ENCODE measurements around the gene PLEK2.

DNA sequence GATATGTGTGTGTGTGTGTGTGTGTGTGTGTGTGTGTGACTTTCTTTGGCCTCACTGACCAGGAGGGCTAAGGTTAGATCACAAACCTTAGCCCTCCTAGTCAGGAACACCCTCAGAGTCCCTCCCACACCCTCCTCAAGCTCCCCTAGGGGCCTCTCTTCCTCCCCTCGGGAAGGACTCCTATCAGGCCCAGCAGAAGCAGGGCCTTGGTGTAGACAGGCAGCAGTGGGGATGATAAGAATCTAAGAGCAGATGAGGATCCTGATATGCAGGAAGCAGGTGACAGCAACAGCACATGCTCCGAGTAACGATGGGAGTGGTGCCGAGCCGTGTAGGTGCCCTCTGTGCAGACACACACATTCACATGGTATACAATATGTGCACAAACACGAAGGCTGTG is 20.7 kb downstream of the PLEK2 start:
- TF ChIP-seq, protein P1, sequence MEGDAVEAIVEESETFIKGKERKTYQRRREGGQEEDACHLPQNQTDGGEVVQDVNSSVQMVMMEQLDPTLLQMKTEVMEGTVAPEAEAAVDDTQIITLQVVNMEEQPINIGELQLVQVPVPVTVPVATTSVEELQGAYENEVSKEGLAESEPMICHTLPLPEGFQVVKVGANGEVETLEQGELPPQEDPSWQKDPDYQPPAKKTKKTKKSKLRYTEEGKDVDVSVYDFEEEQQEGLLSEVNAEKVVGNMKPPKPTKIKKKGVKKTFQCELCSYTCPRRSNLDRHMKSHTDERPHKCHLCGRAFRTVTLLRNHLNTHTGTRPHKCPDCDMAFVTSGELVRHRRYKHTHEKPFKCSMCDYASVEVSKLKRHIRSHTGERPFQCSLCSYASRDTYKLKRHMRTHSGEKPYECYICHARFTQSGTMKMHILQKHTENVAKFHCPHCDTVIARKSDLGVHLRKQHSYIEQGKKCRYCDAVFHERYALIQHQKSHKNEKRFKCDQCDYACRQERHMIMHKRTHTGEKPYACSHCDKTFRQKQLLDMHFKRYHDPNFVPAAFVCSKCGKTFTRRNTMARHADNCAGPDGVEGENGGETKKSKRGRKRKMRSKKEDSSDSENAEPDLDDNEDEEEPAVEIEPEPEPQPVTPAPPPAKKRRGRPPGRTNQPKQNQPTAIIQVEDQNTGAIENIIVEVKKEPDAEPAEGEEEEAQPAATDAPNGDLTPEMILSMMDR (optimal IDR thresholded peaks at IDR 0.05 in 1 of 3, IDR thresholded peaks at IDR 0.05 in 1 of 3, conservative IDR thresholded peaks at IDR 0.05 in 1 of 3; ENCODE audit: extremely low read depth in 1 of 3, insufficient read depth in 2 of 3, low read length in 3 of 3) = no peak
- TF ChIP-seq EZH2 (IDR thresholded peaks at IDR 0.05; ENCODE audit: low read length) = no peak
